PC-3 (cell line): ENCODE data around the gene SIL1. TPM values are rescaled to one million over a fixed set of nuclear protein-coding genes. Genes with fewer than 3 reads are reported as not detected.

ENCODE experiments used
- ATAC-seq: fragments of 200-7000 bp; cut with Tn5 transposase; 2 replicates; pipeline ENCODE4 v1.9.1; 2020; ENCODE audit warnings: mild to moderate bottlenecking, moderate library complexity
- BruUV-seq: library from RNA; stranded (reverse); fragments of 400-500 nt; replicated peaks from 2 replicates; lab custom pipeline; 2021; lab: Mats Ljungman, UMichigan
- CTCF ChIA-PET: fragments of 300-600 bp; sonication (Branson Sonifier 250); formaldehyde crosslinking; loops from one replicate; lab custom pipeline; 2022; ENCODE audit warnings: antibody characterized with exemption; lab: Charles Lee
- POLR2A ChIA-PET: fragments of 300-600 bp; sonication (Branson Sonifier 250); formaldehyde crosslinking; loops from one replicate; lab custom pipeline; 2022; ENCODE audit warnings: antibody characterized with exemption; ENCODE audit not compliant: unreplicated experiment; lab: Charles Lee
- DNase-seq: peaks from one replicate; pipeline ENCODE4 v3.0.0-alpha.2; 2015
- H2AFZ ChIP-seq: fragments of 300-600 bp; sonication (generic); 2 replicates; pipeline ENCODE4 v1.6.0; 2016; ENCODE audit warnings: antibody characterized with exemption, low read length
- H3F3A ChIP-seq: fragments of 300-600 bp; sonication (generic); one replicate; pipeline ENCODE4 v1.6.0; 2017; ENCODE audit warnings: antibody characterized with exemption, low read length, control low read depth, mild to moderate bottlenecking; ENCODE audit not compliant: unreplicated experiment
- H3K27ac ChIP-seq: fragments of 300-600 bp; sonication (generic); 2 replicates; pipeline ENCODE4 v1.5.1; 2016; ENCODE audit warnings: mild to moderate bottlenecking, low read length
- H3K27me3 ChIP-seq: fragments of 300-600 bp; sonication (generic); 2 replicates; pipeline ENCODE4 v1.6.1; 2016; ENCODE audit warnings: low read length, mixed read lengths
- H3K36me3 ChIP-seq: fragments of 300-600 bp; sonication (generic); 2 replicates; pipeline ENCODE4 v1.6.1; 2016; ENCODE audit warnings: low read depth, mixed run types, low read length, mixed read lengths
- H3K4me1 ChIP-seq: fragments of 300-600 bp; sonication (generic); 2 replicates; pipeline ENCODE4 v1.5.1; 2016; ENCODE audit warnings: low read length; ENCODE audit not compliant: insufficient read depth
- H3K4me2 ChIP-seq: fragments of 300-600 bp; sonication (generic); 2 replicates; pipeline ENCODE4 v1.6.0; 2016; ENCODE audit warnings: low read length
- H3K4me3 ChIP-seq: fragments of 300-600 bp; sonication (generic); 2 replicates; pipeline ENCODE4 v1.5.1; 2016; ENCODE audit warnings: mild to moderate bottlenecking, low read length, mixed read lengths
- H3K79me2 ChIP-seq: fragments of 300-600 bp; sonication (generic); 2 replicates; pipeline ENCODE4 v1.6.1; 2017; ENCODE audit warnings: low read length, mixed read lengths
- H3K9ac ChIP-seq: fragments of 300-600 bp; sonication (generic); 2 replicates; pipeline ENCODE4 v1.6.0; 2016; ENCODE audit warnings: mild to moderate bottlenecking, low read length
- H3K9me2 ChIP-seq: fragments of 300-600 bp; sonication (generic); replicated peaks from 2 replicates; pipeline ENCODE4 v1.6.1; 2016; ENCODE audit warnings: mixed run types, low read length, mixed read lengths
- H3K9me3 ChIP-seq: fragments of 300-600 bp; sonication (generic); 2 replicates; pipeline ENCODE4 v1.6.1; 2016; ENCODE audit warnings: low read length, mixed read lengths
- H4K20me1 ChIP-seq: fragments of 300-600 bp; sonication (generic); 2 replicates; pipeline ENCODE4 v1.6.1; 2016; ENCODE audit warnings: low read length, mixed read lengths
- EZH2 ChIP-seq: fragments of 300-600 bp; sonication (generic); IDR thresholded peaks from one replicate; pipeline ENCODE4 v1.6.1; 2017; ENCODE audit warnings: antibody characterized with exemption, mild to moderate bottlenecking, low read length; ENCODE audit not compliant: unreplicated experiment
- EZH2phosphoT487 ChIP-seq: fragments of 300-600 bp; sonication (generic); IDR thresholded peaks from 2 replicates; pipeline ENCODE4 v1.6.1; 2018; ENCODE audit warnings: mild to moderate bottlenecking, antibody characterized with exemption, low read length, borderline replicate concordance
- intact Hi-C: fragments of 100-400 bp; cut with micrococcal nuclease; formaldehyde crosslinking; loops from 2 replicates; pipeline ENCODE4 v1.9.0; 2023
- total RNA-seq: library from RNA; depleted of rRNA; stranded (reverse); fragments of >200 nt; gene quantifications from 2 replicates; pipeline ENCODE4 v1.2.3, GENCODE V29; 2014
- TF ChIP-seq, protein P1 (sequence below): fragments of 300-600 bp; sonication (generic); conservative IDR thresholded peaks from 2 replicates; pipeline ENCODE4 v1.5.1; 2017; ENCODE audit warnings: antibody characterized with exemption, low read depth, mild to moderate bottlenecking, low read length

SIL1 gene
- total RNA-seq, 1 experiment from 2014 or later: 7.9 TPM

DNA sequence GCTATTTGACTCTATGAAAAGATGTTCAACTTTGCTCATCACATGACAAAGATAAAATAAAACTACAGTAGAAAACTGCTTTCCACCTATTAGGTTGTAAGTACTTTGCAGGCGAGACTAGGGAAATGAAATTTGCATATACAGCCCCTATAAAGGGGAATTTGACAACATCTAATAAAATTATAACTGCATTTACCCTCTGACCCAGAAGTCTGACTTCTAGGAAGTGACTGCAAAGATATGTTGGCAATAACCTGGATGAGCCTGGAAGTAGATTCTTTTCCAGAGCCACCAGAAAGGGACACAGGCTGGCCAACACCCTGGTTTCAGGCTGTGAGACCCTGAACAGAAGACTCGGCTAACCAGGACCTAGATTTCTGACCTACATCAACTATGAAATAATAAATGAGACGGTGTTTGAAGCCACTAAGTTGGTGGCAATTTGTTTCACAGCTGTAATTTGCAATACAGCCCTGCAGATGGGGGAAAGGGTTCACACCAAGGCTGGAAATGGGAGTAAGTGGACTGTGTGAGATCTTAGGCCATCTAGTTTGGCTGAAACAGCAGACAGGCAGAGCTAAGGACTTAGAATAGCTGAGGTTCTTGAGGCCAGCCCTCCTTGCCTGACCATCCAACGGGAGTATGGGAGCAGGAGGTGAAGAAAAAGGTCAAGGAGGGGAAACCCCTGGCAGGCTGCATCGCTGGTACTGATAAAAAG lies 106.6 kb downstream of the SIL1 start:
- BruUV-seq: no TSS peak
- Histone ChIP-seq H3F3A (no peaks in the 10 kb centered on the region), H3K9ac (no peak overlapping the region), H2AFZ (no peak overlapping the region), H3K79me2 (no peaks in the 10 kb centered on the region), H3K4me2 (no peak overlapping the region), H3K27ac (no peak overlapping the region), H3K4me3 (no peak overlapping the region), H4K20me1 (no peaks in the 10 kb centered on the region), H3K4me1 (peaks cover 13% of the 10 kb centered on the region), H3K9me2 (no peaks in the 10 kb centered on the region), H3K36me3 (no peaks in the 10 kb centered on the region), H3K9me3 (no peaks in the 10 kb centered on the region), H3K27me3 (no peaks in the 10 kb centered on the region)
- TF ChIP-seq EZH2phosphoT487 (no peak), EZH2 (no peak)
- TF ChIP-seq, protein P1, sequence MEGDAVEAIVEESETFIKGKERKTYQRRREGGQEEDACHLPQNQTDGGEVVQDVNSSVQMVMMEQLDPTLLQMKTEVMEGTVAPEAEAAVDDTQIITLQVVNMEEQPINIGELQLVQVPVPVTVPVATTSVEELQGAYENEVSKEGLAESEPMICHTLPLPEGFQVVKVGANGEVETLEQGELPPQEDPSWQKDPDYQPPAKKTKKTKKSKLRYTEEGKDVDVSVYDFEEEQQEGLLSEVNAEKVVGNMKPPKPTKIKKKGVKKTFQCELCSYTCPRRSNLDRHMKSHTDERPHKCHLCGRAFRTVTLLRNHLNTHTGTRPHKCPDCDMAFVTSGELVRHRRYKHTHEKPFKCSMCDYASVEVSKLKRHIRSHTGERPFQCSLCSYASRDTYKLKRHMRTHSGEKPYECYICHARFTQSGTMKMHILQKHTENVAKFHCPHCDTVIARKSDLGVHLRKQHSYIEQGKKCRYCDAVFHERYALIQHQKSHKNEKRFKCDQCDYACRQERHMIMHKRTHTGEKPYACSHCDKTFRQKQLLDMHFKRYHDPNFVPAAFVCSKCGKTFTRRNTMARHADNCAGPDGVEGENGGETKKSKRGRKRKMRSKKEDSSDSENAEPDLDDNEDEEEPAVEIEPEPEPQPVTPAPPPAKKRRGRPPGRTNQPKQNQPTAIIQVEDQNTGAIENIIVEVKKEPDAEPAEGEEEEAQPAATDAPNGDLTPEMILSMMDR: no peak
- intact Hi-C loops: no loop called here
- ATAC-seq (no peak), DNase-seq (no peak)
- ChIA-PET CTCF (interaction anchor here (0.6 kb wide), 1 partner anchor 171 kb away, joined by 4 read pairs; no protein-coding TSS in a partner anchor), POLR2A (no interaction called here)

DNA sequence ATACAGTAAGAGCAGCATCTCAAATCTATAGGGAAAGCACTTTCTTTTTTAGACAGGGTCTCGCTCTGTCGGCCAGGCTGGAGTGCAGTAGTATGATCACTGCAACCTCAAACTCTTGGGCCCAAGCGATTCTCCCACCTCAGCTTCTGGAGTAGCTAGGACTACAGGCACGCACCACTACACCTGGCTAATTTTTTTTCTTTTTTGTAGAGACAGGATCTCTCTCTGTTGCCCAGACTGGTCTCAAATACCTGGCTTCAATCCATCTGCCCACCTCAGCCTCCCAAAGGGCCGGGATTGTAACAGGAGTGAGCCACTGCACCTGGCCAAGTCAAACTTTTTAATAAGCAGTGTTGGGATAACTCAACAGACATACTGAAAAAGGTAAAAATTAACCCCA lies 107.6 kb downstream of the SIL1 start:
- no peak for ATAC-seq
- BruUV-seq: no TSS peak
- CTCF ChIA-PET: no interaction called here

More for the DNA sequence above, 107.6 kb downstream of the SIL1 start:
- no peak for DNase-seq
- H3K9ac ChIP-seq: no peak overlapping the region
- H3K4me3 ChIP-seq: no peak overlapping the region
- H3K4me2 ChIP-seq: no peak overlapping the region
- no peak overlapping the region for H2AFZ ChIP-seq
- TF ChIP-seq, protein P1: no peak
- TF ChIP-seq EZH2phosphoT487 (no peak), EZH2 (no peak)
- intact Hi-C loops: no loop called here
- H3K79me2 ChIP-seq: no peaks in the 10 kb centered on the region
- no peaks in the 10 kb centered on the region for H3K9me2 ChIP-seq
- H3K4me1 ChIP-seq: peaks cover 13% of the 10 kb centered on the region
- H3K27me3 ChIP-seq: no peaks in the 10 kb centered on the region
- H4K20me1 ChIP-seq: no peaks in the 10 kb centered on the region
- H3F3A ChIP-seq: no peaks in the 10 kb centered on the region
- H3K9me3 ChIP-seq: no peaks in the 10 kb centered on the region
- POLR2A ChIA-PET: no interaction called here
- no peaks in the 10 kb centered on the region for H3K36me3 ChIP-seq
- H3K27ac ChIP-seq: no peak overlapping the region
